ENCODE data around the gene FOXE3.
A peak's percentile ranks its signal among the peaks of the same experiment; 100 is the strongest.

The FOXE3 gene

GRCh38 chr1:47435506-47436303 lies 19.6 kb downstream of the FOXE3 start:
- no peak for DNase-seq (ENCODE audit: low spot score)

DNA sequence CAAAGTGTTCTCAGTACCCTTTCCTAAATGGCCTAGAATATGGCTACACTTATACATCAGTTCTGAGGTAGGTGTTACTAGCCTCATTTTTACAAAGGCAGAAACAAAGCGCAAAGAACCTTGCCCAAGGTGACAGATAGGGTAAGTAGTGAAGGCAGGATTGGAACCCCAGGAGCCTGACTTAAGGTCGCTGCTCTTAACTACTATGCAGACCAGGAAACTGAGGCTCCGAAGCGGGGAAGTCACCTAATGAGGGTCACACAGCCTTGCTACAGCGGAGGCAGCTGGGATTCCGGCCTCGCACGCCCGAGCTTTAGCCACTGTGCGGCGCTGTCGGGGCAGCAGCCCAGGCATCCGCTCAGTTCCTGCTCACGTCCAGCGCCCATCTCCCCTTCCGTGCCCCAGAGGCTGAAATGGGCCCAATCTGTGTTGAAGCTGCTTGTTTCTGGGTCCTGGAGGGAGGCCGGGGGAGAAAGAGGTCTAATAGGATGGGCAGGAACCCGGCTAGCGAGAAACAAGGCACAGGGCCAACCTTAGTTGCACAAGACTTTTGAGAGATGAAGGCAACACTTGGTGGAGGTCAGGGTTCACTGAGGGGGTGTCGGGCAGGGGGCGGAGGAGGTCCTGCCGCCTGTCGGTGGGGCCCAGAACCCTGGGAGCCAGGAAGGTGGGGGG lies 20.4 kb downstream of the FOXE3 start:
- DNase-seq (ENCODE audit: low spot score), result no peak

- no peak for DNase-seq (ENCODE audit: low spot score)
These were observed 20.9 kb downstream of the FOXE3 start for GRCh38 chr1:47436979-47437446.

GRCh38 chr1:47437447-47438164 lies 21.5 kb downstream of the FOXE3 start, which contains the start of gene FOXD2:
TSS of gene FOXD2 (plus strand) at chr1:47438044. CDS start at chr1:47438136, 92 bp downstream.
- DNase-seq (ENCODE audit: low spot score), result peak; percentile 58

GRCh38 chr1:47438165-47439016 lies 22.3 kb downstream of the FOXE3 start:
- no peak for DNase-seq (ENCODE audit: low spot score)

DNA sequence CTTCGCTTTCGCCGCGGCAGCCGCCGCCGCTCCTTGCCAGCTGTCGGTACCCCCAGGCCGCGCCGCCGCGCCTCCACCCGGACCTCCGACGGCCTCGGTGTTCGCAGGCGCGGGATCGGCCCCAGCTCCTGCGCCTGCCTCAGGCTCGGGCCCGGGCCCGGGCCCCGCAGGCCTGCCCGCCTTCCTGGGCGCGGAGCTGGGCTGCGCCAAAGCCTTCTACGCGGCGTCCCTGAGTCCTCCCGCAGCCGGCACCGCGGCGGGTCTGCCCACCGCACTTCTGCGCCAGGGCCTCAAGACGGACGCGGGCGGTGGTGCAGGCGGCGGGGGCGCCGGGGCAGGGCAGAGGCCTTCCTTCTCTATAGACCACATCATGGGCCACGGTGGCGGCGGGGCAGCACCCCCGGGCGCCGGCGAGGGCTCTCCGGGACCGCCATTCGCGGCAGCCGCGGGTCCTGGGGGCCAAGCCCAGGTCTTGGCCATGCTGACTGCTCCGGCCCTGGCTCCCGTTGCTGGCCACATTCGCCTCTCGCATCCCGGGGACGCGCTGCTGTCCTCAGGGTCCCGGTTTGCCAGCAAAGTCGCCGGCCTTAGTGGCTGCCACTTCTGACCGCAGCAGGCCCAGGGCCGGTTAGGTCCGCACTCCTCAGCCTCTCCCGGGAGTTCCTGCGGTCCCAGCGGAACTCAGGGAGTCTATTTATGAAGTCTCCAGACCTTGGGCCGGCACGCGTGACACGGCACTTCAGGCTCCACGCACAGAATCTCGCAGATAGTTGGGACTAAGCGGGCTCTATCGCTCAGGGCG lies 23.1 kb downstream of the FOXE3 start:
- no peak for DNase-seq (ENCODE audit: low spot score)

GRCh38 chr1:47439819-47440598 lies 23.9 kb downstream of the FOXE3 start:
- no peak for DNase-seq (ENCODE audit: low spot score)

DNA sequence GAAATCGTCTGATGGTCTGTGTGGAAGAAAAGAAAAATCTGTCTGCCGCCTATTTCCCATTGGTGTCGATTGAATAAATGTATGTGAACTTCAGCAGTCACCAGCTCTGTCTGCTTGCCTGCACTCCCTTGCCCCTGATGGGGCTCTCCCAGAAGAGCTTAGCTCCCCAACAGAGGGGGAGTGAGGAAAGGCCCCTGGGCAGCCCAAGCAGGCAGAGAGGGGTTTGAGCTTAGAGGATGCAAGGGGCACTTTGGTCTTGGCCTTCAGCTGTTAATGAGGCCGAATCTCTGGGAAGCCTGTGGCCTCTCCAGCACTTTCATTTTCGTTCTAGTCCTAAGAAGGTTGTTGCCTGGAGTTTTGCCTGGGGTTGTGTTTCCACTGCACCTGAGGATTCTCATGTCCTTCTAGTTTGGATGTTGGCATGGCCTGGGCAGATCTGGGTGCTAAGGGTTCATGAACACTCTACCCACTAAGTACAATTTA lies 24.6 kb downstream of the FOXE3 start:
- DNase-seq (ENCODE audit: low spot score), result no peak

- DNase-seq (ENCODE audit: low spot score), result no peak
These were observed 25.5 kb downstream of the FOXE3 start for GRCh38 chr1:47441450-47442106.

- no peak for DNase-seq (ENCODE audit: low spot score)
These were observed 26.1 kb downstream of the FOXE3 start for GRCh38 chr1:47442202-47442601.

DNA sequence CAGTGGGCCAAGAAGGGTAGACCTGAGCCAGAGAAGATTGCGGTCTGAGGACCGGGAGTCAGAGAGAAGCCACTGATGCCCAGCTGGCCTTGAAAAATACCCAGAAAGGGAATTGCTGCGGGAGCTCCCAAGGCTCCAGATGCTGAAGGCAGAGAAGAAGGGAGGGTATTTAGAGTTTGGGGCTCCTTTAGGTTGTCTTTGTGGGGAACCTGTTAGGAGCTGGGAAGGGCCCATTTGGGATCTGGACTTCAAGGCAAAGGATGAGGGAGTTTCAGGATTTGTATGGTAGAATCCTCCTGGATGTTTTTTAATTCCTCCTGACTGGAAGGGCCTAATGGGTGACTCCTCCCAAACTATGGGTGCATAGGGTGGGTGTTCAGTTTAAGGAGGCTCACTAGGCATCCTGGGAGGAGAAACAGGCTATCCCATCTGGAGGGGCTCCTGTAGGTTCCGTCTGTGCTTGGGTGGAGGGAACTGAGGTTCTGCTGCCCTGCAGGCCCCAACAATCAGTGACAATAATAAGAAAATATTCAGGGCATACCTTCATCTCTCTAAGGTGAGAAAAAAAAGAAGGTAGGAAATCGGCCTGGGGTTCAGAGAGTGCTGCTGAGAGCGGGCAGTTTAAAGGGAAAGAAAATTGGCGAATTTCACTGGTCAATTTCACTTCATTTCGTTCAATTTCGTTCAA lies 26.9 kb downstream of the FOXE3 start:
- DNase-seq (ENCODE audit: low spot score), result no peak

DNA sequence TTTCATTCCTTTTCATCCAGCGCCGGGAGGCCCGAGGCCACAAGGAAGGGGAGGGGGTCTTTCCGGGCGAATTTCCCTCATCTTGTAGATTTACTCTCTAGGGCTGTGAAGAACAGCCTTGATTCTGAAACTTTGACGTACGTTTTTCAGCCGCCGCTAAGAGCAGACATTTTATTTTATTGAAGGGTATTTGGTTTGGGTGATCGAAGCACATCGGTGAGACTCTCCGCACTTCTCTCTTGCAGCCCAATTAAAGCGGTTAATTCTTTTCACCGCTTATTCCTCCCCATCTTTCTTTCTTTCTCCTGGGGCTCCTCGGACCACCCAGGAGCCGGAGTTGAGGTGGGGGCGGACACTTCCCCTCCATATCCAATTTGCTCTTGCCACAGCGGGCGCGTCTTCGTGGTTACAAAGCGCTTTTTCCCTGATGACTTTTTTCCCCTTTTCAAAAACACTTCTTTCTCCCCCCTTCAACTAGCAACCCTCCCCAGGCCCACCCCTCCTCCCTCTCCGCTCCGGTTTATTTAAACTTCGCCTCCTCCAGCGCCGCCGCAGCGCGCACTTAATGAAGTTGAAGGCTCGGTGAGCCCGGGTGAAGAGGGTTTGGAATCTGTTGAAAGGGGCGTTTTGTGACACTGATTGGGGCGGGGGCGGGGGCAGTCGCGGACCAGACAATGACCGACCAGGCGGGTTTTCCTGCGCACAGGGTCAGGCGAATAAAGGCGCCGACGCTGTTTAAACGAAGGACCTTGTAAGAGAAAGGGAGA lies 27.6 kb downstream of the FOXE3 start:
- DNase-seq (ENCODE audit: low spot score), result no peak

DNA sequence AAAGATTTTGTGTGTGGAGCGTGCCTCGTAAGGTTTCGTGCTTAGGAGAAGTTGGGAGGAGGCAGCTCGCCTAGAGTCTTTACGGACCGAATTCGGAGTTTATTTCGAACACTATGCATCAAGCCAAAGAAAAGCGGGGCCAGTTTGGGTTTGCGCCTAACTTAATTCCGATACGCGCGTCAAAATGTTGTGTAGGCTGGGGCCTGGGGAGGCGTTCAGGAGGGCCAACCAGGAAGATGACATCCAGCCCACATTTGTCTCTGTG lies 28.1 kb downstream of the FOXE3 start:
- no peak for DNase-seq (ENCODE audit: low spot score)

- DNase-seq (ENCODE audit: low spot score), result no peak
These were observed 28.7 kb downstream of the FOXE3 start for GRCh38 chr1:47444562-47445465.

GRCh38 chr1:47445823-47446550 lies 29.9 kb downstream of the FOXE3 start:
- DNase-seq (ENCODE audit: low spot score), result no peak

DNA sequence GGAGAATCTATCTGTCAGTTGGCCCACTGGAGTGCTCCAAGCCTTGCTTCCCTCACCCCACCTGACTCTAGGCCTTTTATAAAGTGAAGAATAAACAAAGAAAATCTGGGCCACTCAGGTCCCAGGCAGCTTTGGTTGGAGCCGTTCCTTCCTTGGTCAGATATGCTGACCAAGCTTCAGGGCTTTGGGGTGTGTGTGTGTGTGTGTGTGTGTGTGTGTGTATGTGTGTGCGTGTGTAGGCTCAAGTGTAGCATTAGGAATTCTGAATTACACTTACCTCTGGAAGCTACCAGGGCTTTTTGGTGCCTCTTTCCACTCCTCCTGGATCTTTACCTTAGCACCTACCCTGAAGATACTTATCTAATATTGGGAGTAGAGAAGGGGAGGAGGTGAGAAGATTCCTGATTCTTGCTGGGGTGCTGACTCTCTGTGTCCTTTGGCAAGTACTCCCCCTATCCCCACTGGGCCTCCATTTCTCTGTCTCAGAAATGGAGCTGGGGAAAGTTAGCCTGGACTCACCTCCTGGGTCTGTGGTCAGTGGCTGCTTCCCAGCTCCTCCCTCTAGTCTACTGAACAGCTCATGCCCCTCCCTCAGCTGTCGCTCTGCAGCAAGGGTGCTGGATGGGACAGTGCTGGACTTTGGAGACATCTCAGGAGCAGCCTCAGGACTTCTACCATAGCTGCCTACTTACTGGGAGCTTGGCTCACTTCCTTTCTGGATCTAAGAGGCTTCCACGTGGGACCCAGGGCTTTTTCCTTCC lies 32.6 kb downstream of the FOXE3 start:
- DNase-seq (ENCODE audit: low spot score), result no peak
